ENCODE measurements around the gene EHD1.

EHD1 gene

GRCh38 chr11:64878494-64879243 is at the start of gene EHD1:
EHD1 (minus strand) TSS chr11:64878621; CDS start chr11:64878464, 157 bp downstream.
- DNase-seq (ENCODE audit: low read depth): peak; percentile 93

GRCh38 chr11:64926689-64927088 is 48.3 kb upstream of the EHD1 start:
- DNase-seq (ENCODE audit: low read depth): no peak

GRCh38 chr11:64925536-64926436 is 47.4 kb upstream of the EHD1 start:
- DNase-seq (ENCODE audit: low read depth): no peak

- no peak for DNase-seq (ENCODE audit: low read depth)
Measured at GRCh38 chr11:64924910-64925284, 46.5 kb upstream of the EHD1 start.

GRCh38 chr11:64923944-64924909 is 45.8 kb upstream of the EHD1 start, which contains the start of gene PPP2R5B:
PPP2R5B (plus strand) TSS chr11:64924689; CDS start chr11:64925735, 1,046 bp downstream.
- peak; percentile 94 for DNase-seq (ENCODE audit: low read depth)

GRCh38 chr11:64923151-64923661 is 44.8 kb upstream of the EHD1 start:
- DNase-seq (ENCODE audit: low read depth): no peak

GRCh38 chr11:64921384-64921783 is 43.0 kb upstream of the EHD1 start:
- DNase-seq (ENCODE audit: low read depth): no peak

- no peak for DNase-seq (ENCODE audit: low read depth)
Measured at GRCh38 chr11:64920124-64920523, 41.7 kb upstream of the EHD1 start.

GRCh38 chr11:64919627-64920026 is 41.2 kb upstream of the EHD1 start:
- DNase-seq (ENCODE audit: low read depth): no peak

- DNase-seq (ENCODE audit: low read depth): peak; percentile 36
Measured at GRCh38 chr11:64918017-64918416, 39.6 kb upstream of the EHD1 start.

- DNase-seq (ENCODE audit: low read depth): no peak
Measured at GRCh38 chr11:64917663-64917995, 39.2 kb upstream of the EHD1 start.

GRCh38 chr11:64916775-64917662 is 38.6 kb upstream of the EHD1 start, which contains the start of gene ATG2A:
ATG2A (minus strand) TSS chr11:64917209; CDS start chr11:64917135, 74 bp downstream.
- DNase-seq (ENCODE audit: low read depth): peak; percentile 100

GRCh38 chr11:64916040-64916774 is 37.8 kb upstream of the EHD1 start:
- DNase-seq (ENCODE audit: low read depth): no peak

GRCh38 chr11:64915376-64915887 is 37.0 kb upstream of the EHD1 start:
- DNase-seq (ENCODE audit: low read depth): no peak

- no peak for DNase-seq (ENCODE audit: low read depth)
Measured at GRCh38 chr11:64914123-64914522, 35.7 kb upstream of the EHD1 start.

- DNase-seq (ENCODE audit: low read depth): no peak
Measured at GRCh38 chr11:64913171-64913727, 34.8 kb upstream of the EHD1 start.

GRCh38 chr11:64911689-64912088 is 33.3 kb upstream of the EHD1 start:
- DNase-seq (ENCODE audit: low read depth): no peak

GRCh38 chr11:64911142-64911541 is 32.7 kb upstream of the EHD1 start:
- no peak for DNase-seq (ENCODE audit: low read depth)

- no peak for DNase-seq (ENCODE audit: low read depth)
Measured at GRCh38 chr11:64910451-64911093, 32.2 kb upstream of the EHD1 start.
